Dendritic cell treated with granulocyte-macrophage colony-stimulating factor and Interleukin-4, amounts not matched to agents 40 ng/mL and 50 ng/mL, for 4 days (primary cell): ENCODE results near the gene PEPD.
A peak's percentile ranks its signal among the peaks of the same experiment; 100 is the strongest.

Source experiments
- H3K27ac Mint-ChIP-seq: one replicate; pipeline ENCODE4 v1.8.0; 2022; ENCODE audit warnings: mild to moderate bottlenecking, mixed read lengths
- H3K27me3 Mint-ChIP-seq: one replicate; pipeline ENCODE4 v1.8.0; 2022; ENCODE audit warnings: mild to moderate bottlenecking, mixed read lengths
- H3K36me3 Mint-ChIP-seq: one replicate; pipeline ENCODE4 v1.8.0; 2022; ENCODE audit warnings: low read depth, mixed read lengths
- H3K4me1 Mint-ChIP-seq: one replicate; pipeline ENCODE4 v1.8.0; 2022; ENCODE audit warnings: low read depth, mixed read lengths
- H3K4me3 Mint-ChIP-seq: one replicate; pipeline ENCODE4 v1.8.0; 2022; ENCODE audit warnings: mild to moderate bottlenecking, moderate library complexity, mixed read lengths
- H3K9me3 Mint-ChIP-seq: one replicate; pipeline ENCODE4 v1.8.0; 2022; ENCODE audit warnings: mixed read lengths
- intact Hi-C: fragments of 100-400 bp; cut with micrococcal nuclease; formaldehyde crosslinking; loops from one replicate; pipeline ENCODE4 v1.15.0; 2022

PEPD gene

GRCh38 chr19:33529094-33529676 lies 7.6 kb upstream of the PEPD start:
- H3K9me3 Mint-ChIP-seq = no peaks in the 10 kb centered on the region
- peaks cover 23% of the 10 kb centered on the region for H3K27me3 Mint-ChIP-seq
- intact Hi-C loops = no loop called here
- H3K4me1 Mint-ChIP-seq = no peaks in the 10 kb centered on the region
- no peak overlapping the region for H3K27ac Mint-ChIP-seq
- H3K36me3 Mint-ChIP-seq = no peaks in the 10 kb centered on the region
- H3K4me3 Mint-ChIP-seq = no peak overlapping the region

GRCh38 chr19:33528404-33528803 lies 6.8 kb upstream of the PEPD start:
- Mint-ChIP-seq H3K9me3 (no peaks in the 10 kb centered on the region), H3K36me3 (no peaks in the 10 kb centered on the region), H3K4me3 (no peak overlapping the region), H3K4me1 (no peaks in the 10 kb centered on the region), H3K27ac (no peak overlapping the region), H3K27me3 (peaks cover 21% of the 10 kb centered on the region)
- intact Hi-C loops = no loop called here

DNA sequence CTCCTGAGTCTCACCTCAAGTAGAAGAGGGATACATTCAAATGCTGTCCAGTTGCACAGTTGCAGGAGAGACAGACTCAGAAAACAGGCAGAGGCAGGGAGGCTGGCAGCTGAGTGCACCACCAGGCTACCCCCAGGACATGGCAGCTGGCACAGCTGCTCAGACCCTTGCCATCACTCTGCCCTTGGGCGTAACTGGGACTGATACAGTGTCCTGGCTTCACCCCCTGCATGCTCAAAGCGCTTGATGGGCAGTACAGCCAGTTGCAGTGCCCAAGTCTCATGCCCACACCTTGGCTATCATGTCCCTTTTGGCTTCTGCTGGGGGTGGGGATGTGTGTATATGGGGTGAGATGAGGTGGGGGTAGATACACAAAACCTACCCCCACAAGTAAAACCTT lies 5.5 kb upstream of the PEPD start:
- H3K9me3 Mint-ChIP-seq = no peaks in the 10 kb centered on the region
- intact Hi-C loops = no loop called here

DNA sequence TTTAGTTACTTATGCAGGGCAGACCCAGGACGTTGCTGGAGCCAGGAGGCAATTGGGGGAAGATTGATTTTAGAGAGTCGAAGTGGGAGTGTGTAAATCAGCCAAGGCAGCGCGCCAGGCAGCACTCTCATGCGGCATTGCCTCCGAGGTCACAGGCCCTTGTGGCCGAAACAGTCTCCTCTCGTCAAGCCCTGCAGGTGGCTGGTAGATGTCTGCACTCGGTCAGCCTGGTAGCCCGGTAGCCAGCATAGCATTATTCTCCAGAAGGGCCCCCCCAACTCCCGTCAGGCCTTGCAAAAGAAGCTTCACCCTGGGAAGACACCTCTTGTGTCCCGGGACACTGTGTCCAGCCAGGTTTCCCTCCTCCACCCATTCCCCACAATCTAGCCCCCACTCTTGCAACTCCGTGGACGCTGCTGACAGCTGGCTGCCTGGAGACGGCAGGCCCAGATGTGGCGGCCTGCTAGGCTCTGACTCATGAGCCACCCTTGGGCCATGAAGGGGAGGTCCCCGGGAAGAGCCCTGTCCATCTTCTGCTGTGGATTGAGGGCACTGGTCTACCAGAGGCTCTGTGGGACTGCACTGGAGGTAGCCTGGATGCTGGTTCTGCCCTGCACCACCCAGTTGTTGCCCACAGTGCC lies 2.6 kb upstream of the PEPD start:
- Mint-ChIP-seq H3K9me3 (no peaks in the 10 kb centered on the region), H3K4me1 (peaks cover 28% of the 10 kb centered on the region), H3K4me3 (no peak overlapping the region), H3K36me3 (no peaks in the 10 kb centered on the region), H3K27me3 (peaks cover 29% of the 10 kb centered on the region), H3K27ac (no peak overlapping the region)
- intact Hi-C loops = no loop called here

More for the DNA sequence above, 5.5 kb upstream of the PEPD start:
- H3K4me3 Mint-ChIP-seq = no peak overlapping the region
- peaks cover 3% of the 10 kb centered on the region for H3K4me1 Mint-ChIP-seq
- no peaks in the 10 kb centered on the region for H3K36me3 Mint-ChIP-seq
- no peak overlapping the region for H3K27ac Mint-ChIP-seq
- H3K27me3 Mint-ChIP-seq = peaks cover 33% of the 10 kb centered on the region

GRCh38 chr19:33523167-33523566 lies 1.6 kb upstream of the PEPD start:
- Mint-ChIP-seq H3K27ac (no peak overlapping the region), H3K9me3 (no peaks in the 10 kb centered on the region), H3K27me3 (peaks cover 29% of the 10 kb centered on the region), H3K36me3 (no peaks in the 10 kb centered on the region), H3K4me1 (peaks cover 36% of the 10 kb centered on the region), H3K4me3 (no peak overlapping the region)
- intact Hi-C loops = no loop called here

GRCh38 chr19:33522371-33522662 lies 726 bp upstream of the PEPD start:
- no peaks in the 10 kb centered on the region for H3K9me3 Mint-ChIP-seq
- peak overlapping the region; percentile 83 for H3K4me3 Mint-ChIP-seq
- intact Hi-C loops = no loop called here
- H3K27ac Mint-ChIP-seq = peak overlapping the region; percentile 49
- H3K36me3 Mint-ChIP-seq = no peaks in the 10 kb centered on the region
- H3K4me1 Mint-ChIP-seq = peaks cover 36% of the 10 kb centered on the region
- H3K27me3 Mint-ChIP-seq = peaks cover 27% of the 10 kb centered on the region

GRCh38 chr19:33520844-33521479 lies 629 bp downstream of the PEPD start:
- H3K27ac Mint-ChIP-seq = peak overlapping the region; percentile 49
- intact Hi-C loops = no loop called here

GRCh38 chr19:33520048-33520643 lies 1.4 kb downstream of the PEPD start:
- peak overlapping the region; percentile 49 for H3K27ac Mint-ChIP-seq
- peaks cover 50% of the 10 kb centered on the region for H3K4me1 Mint-ChIP-seq
- H3K27me3 Mint-ChIP-seq = peaks cover 21% of the 10 kb centered on the region
- H3K9me3 Mint-ChIP-seq = no peaks in the 10 kb centered on the region
- H3K4me3 Mint-ChIP-seq = peak overlapping the region; percentile 83
- intact Hi-C loops = no loop called here
- H3K36me3 Mint-ChIP-seq = no peaks in the 10 kb centered on the region

More at GRCh38 chr19:33520844-33521479, 629 bp downstream of the PEPD start:
- Mint-ChIP-seq H3K36me3 (no peaks in the 10 kb centered on the region), H3K4me3 (peak overlapping the region; percentile 83), H3K27me3 (peaks cover 21% of the 10 kb centered on the region), H3K4me1 (peaks cover 42% of the 10 kb centered on the region), H3K9me3 (no peaks in the 10 kb centered on the region)

DNA sequence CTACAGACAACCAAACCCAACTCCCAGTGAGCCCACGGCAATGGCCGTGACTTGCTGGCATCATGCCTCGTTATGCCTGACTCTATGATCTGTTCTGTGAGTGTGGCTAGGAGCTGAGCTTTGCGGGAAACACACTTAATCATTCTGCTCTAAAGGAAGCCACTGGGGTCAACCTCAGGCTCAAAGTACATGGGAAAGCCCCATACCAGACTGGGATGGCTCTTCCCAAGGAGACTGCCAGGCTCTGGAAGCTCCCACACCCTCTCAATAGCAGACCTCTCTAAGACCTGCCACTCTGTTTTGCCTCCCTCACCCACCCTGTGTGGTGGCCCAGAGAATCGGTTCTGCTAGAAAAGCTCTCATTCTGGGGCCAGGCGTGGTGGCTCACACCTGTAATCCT lies 2.2 kb downstream of the PEPD start:
- no peak overlapping the region for H3K27ac Mint-ChIP-seq
- H3K4me3 Mint-ChIP-seq = no peak overlapping the region
- intact Hi-C loops = no loop called here
- peaks cover 21% of the 10 kb centered on the region for H3K27me3 Mint-ChIP-seq
- H3K4me1 Mint-ChIP-seq = peaks cover 58% of the 10 kb centered on the region
- peaks cover 6% of the 10 kb centered on the region for H3K36me3 Mint-ChIP-seq
- no peaks in the 10 kb centered on the region for H3K9me3 Mint-ChIP-seq

- no peaks in the 10 kb centered on the region for H3K9me3 Mint-ChIP-seq
- peaks cover 13% of the 10 kb centered on the region for H3K36me3 Mint-ChIP-seq
- peaks cover 21% of the 10 kb centered on the region for H3K27me3 Mint-ChIP-seq
- peaks cover 66% of the 10 kb centered on the region for H3K4me1 Mint-ChIP-seq
- H3K27ac Mint-ChIP-seq = no peak overlapping the region
- H3K4me3 Mint-ChIP-seq = no peak overlapping the region
- intact Hi-C loops = no loop called here
These were observed 3.0 kb downstream of the PEPD start for GRCh38 chr19:33518541-33518940.

DNA sequence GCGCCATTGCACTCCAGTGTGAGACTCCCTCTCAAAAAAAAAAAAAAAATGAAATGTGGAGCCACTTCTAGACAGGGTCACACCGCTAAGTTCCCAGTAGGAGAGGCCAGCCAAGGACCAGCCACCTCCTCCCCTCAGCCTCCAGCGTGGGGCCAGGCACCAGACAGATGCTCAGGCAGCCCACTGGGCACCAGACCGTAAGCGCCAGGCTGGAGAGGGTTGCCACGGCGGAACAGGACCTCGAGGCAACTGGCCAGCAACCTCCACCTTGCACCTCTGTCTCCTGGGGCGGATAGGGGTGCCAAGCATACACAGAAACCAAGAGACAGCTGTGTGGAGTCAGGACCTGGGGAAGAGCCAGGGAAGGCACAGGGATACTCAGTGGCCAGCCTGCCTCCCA lies 3.7 kb downstream of the PEPD start:
- Mint-ChIP-seq H3K27ac (no peak overlapping the region), H3K4me1 (peaks cover 70% of the 10 kb centered on the region), H3K9me3 (no peaks in the 10 kb centered on the region), H3K36me3 (peaks cover 19% of the 10 kb centered on the region), H3K4me3 (no peak overlapping the region), H3K27me3 (peaks cover 17% of the 10 kb centered on the region)
- intact Hi-C loops = no loop called here

GRCh38 chr19:33515921-33516320 lies 5.7 kb downstream of the PEPD start:
- no peak overlapping the region for H3K4me3 Mint-ChIP-seq
- H3K4me1 Mint-ChIP-seq = peaks cover 60% of the 10 kb centered on the region
- H3K27me3 Mint-ChIP-seq = peaks cover 4% of the 10 kb centered on the region
- H3K36me3 Mint-ChIP-seq = peaks cover 39% of the 10 kb centered on the region
- peak overlapping the region; percentile 68 for H3K27ac Mint-ChIP-seq
- intact Hi-C loops = no loop called here
- no peaks in the 10 kb centered on the region for H3K9me3 Mint-ChIP-seq

DNA sequence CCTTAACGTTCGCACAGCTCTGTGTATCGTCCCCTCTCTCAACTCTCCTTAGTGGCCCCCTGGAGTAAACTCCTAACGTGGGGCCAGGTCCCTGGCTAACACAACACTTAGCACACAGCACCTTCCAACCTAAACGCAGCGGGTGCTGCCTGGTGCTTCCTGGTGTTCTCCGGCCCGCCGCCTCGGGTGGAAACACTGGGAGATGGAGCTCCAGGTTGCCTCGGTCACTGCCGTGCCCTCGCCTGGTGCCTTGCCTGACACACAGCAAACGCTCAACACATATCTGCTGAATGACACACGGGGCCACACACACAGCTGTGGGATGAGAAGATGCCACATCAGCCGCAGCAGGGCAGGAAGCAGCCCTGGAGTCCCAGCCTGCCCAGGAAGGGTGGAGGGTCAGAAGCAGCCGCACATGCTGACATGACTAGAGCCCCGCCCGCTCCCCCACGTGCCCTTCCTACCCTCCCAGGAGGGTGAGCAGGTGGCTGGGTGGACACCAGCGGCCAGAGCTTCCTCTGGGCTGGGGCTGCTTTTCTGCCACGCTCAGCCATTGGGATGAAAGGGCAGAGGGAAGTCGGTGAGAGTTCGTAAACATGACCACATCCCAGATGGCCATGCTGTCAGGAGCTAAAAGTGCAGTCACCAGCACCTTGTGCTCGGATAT lies 6.6 kb downstream of the PEPD start:
- peaks cover 51% of the 10 kb centered on the region for H3K4me1 Mint-ChIP-seq
- H3K27ac Mint-ChIP-seq = peak overlapping the region; percentile 68
- no peaks in the 10 kb centered on the region for H3K9me3 Mint-ChIP-seq
- H3K4me3 Mint-ChIP-seq = no peak overlapping the region
- no peaks in the 10 kb centered on the region for H3K27me3 Mint-ChIP-seq
- H3K36me3 Mint-ChIP-seq = peaks cover 48% of the 10 kb centered on the region
- intact Hi-C loops = no loop called here

DNA sequence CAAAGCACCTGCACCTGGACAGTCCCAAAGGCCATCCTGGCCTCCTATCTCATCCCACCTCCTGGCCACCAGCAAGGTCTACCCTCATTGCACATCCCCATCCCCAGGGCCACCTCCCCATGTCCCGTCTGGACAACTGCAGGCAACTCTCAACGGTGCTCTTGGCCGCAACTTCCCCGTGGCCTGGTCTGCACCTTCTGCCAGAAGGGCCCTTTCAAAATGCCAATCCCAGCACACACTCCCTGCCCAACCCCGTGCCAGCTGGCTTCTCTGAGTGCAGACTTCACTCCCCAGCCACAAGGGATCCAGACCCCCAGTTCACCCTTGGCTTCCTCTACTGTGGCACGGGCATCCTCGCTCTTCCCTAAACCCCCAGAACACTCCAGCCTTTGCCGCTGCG lies 8.2 kb downstream of the PEPD start:
- H3K4me3 Mint-ChIP-seq = no peak overlapping the region
- no peaks in the 10 kb centered on the region for H3K27me3 Mint-ChIP-seq
- H3K36me3 Mint-ChIP-seq = peaks cover 64% of the 10 kb centered on the region
- no peaks in the 10 kb centered on the region for H3K9me3 Mint-ChIP-seq
- peaks cover 35% of the 10 kb centered on the region for H3K4me1 Mint-ChIP-seq
- no peak overlapping the region for H3K27ac Mint-ChIP-seq
- intact Hi-C loops = no loop called here
